PC-3 (cell line): ENCODE results near the gene IL25.
"Not testable (repeated sequence)": the region's sequence is repeated elsewhere in the genome, so short reads cannot be mapped to it uniquely, and the experiment has no call there.

Source experiments
- EZH2 ChIP-seq: fragments of 300-600 bp; sonication (generic); IDR thresholded peaks from one replicate; pipeline ENCODE4 v1.6.1; 2017; ENCODE audit warnings: antibody characterized with exemption, mild to moderate bottlenecking, low read length; ENCODE audit not compliant: unreplicated experiment
- EZH2phosphoT487 ChIP-seq: fragments of 300-600 bp; sonication (generic); IDR thresholded peaks from 2 replicates; pipeline ENCODE4 v1.6.1; 2018; ENCODE audit warnings: mild to moderate bottlenecking, antibody characterized with exemption, low read length, borderline replicate concordance
- TF ChIP-seq, protein P1 (sequence below): fragments of 300-600 bp; sonication (generic); conservative IDR thresholded peaks from 2 replicates; pipeline ENCODE4 v1.5.1; 2017; ENCODE audit warnings: antibody characterized with exemption, low read depth, mild to moderate bottlenecking, low read length

- TF ChIP-seq, protein P1, sequence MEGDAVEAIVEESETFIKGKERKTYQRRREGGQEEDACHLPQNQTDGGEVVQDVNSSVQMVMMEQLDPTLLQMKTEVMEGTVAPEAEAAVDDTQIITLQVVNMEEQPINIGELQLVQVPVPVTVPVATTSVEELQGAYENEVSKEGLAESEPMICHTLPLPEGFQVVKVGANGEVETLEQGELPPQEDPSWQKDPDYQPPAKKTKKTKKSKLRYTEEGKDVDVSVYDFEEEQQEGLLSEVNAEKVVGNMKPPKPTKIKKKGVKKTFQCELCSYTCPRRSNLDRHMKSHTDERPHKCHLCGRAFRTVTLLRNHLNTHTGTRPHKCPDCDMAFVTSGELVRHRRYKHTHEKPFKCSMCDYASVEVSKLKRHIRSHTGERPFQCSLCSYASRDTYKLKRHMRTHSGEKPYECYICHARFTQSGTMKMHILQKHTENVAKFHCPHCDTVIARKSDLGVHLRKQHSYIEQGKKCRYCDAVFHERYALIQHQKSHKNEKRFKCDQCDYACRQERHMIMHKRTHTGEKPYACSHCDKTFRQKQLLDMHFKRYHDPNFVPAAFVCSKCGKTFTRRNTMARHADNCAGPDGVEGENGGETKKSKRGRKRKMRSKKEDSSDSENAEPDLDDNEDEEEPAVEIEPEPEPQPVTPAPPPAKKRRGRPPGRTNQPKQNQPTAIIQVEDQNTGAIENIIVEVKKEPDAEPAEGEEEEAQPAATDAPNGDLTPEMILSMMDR: not testable (repeated sequence)
- TF ChIP-seq EZH2, EZH2phosphoT487: not testable (repeated sequence)
These were observed 17.3 kb downstream of the IL25 start for GRCh38 chr14:23389871-23390270.
